OCI-LY1 (cell line): ENCODE results near the gene LTBP1.

Experiments
- CTCF ChIP-seq: fragments of 200-600 bp; sonication (generic), shearing (Covaris generic); IDR thresholded peaks from 2 replicates; pipeline ENCODE4 v1.5.1; 2017; ENCODE audit warnings: mild to moderate bottlenecking, antibody characterized with exemption, low read length, moderate library complexity, mixed read lengths
- EZH2 ChIP-seq: fragments of 200-600 bp; sonication (generic), shearing (Covaris generic); IDR thresholded peaks from 2 replicates; pipeline ENCODE4 v1.8.0; 2017; ENCODE audit warnings: borderline replicate concordance, mixed run types, mild to moderate bottlenecking, antibody characterized with exemption, low read length, moderate library complexity, mixed read lengths

GRCh38 chr2:33167622-33168245 lies 221.0 kb downstream of the LTBP1 start:
- TF ChIP-seq CTCF (no peak), EZH2 (no peak)
